ENCODE results near the gene TPSG1.
A peak's percentile ranks its signal among the peaks of the same experiment; 100 is the strongest.

TPSG1 gene

DNA sequence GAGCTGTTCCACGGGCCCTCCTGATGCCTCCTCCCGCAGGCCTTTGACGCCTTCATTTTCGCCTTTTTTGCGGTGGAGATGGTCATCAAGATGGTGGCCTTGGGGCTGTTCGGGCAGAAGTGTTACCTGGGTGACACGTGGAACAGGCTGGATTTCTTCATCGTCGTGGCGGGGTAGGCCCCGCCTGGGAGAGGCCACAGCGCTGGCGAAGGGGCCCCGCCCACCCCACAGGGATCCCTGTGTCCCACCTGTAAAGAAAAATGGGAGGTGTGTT is 29.7 kb downstream of the TPSG1 start:
- no peak for TF ChIP-seq EZH2phosphoT487 (conservative IDR thresholded peaks at IDR 0.05; ENCODE audit: low read length)
- TF ChIP-seq, protein P1, sequence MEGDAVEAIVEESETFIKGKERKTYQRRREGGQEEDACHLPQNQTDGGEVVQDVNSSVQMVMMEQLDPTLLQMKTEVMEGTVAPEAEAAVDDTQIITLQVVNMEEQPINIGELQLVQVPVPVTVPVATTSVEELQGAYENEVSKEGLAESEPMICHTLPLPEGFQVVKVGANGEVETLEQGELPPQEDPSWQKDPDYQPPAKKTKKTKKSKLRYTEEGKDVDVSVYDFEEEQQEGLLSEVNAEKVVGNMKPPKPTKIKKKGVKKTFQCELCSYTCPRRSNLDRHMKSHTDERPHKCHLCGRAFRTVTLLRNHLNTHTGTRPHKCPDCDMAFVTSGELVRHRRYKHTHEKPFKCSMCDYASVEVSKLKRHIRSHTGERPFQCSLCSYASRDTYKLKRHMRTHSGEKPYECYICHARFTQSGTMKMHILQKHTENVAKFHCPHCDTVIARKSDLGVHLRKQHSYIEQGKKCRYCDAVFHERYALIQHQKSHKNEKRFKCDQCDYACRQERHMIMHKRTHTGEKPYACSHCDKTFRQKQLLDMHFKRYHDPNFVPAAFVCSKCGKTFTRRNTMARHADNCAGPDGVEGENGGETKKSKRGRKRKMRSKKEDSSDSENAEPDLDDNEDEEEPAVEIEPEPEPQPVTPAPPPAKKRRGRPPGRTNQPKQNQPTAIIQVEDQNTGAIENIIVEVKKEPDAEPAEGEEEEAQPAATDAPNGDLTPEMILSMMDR (IDR thresholded peaks at IDR 0.05; ENCODE audit: insufficient read depth, low read length, poor library complexity, severe bottlenecking), result no peak
- no peak overlapping the region for H3K4me3 ChIP-seq (ENCODE audit: insufficient read depth, low read length, poor library complexity, severe bottlenecking)
- H3K4me2 ChIP-seq (ENCODE audit: low read depth, low read length, poor library complexity, severe bottlenecking), result no peak overlapping the region
- no peak overlapping the region for H3K27ac ChIP-seq (ENCODE audit: low read depth, low read length)
- H3K9me3 ChIP-seq (ENCODE audit: insufficient read depth, low read length), result no peaks in the 10 kb centered on the region
- no peaks in the 10 kb centered on the region for H3K79me2 ChIP-seq (ENCODE audit: insufficient read depth, low read length)
- no peaks in the 10 kb centered on the region for H4K20me1 ChIP-seq (ENCODE audit: low read depth, low read length)
- no peaks in the 10 kb centered on the region for H3F3A ChIP-seq (ENCODE audit: insufficient read depth)
- no peak overlapping the region for H2AFZ ChIP-seq (ENCODE audit: low read depth, low read length, severe bottlenecking)
- H3K36me3 ChIP-seq (ENCODE audit: low read length), result no peaks in the 10 kb centered on the region
- H3K9ac ChIP-seq (ENCODE audit: low read length), result no peak overlapping the region
- H3K27me3 ChIP-seq (ENCODE audit: low read length), result no peaks in the 10 kb centered on the region
- no peaks in the 10 kb centered on the region for H3K9me2 ChIP-seq (replicated peaks; ENCODE audit: insufficient read depth, low read length)

DNA sequence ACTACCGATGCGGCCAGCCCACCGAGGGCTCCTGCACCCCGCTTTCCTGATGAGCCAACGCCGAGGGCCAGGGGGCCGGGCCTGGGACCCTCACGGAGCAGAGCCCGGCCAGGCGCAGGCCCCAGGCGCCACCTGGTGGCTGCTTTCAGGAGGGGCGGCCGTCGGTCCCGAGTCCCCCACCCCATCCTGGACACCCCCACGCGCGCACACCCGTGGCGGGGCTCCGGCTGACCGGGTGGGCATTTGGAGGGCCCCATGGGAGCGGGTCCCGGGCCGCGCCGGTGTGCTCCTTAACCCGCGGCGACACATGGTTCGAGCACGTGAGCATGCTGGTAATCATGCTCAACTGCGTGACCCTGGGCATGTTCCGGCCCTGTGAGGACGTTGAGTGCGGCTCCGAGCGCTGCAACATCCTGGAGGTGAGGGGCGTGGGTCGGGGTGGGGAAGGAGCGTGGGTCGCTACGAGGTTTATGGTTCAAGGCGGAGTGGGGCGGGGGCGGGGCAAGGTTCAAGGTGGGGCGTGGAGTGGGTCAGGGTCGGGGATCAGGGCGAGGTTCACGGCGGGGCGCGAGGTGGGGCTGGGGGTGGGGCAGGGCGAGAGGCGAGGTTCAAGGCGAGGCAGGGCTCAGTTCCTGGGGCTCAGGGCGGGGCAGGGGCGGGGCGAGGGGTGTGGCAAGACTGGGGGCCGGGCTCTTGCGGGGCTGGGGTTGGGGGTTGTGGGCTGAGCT is 30.2 kb downstream of the TPSG1 start:
- H3K27ac ChIP-seq (ENCODE audit: low read depth, low read length), result no peak overlapping the region
- no peaks in the 10 kb centered on the region for H3F3A ChIP-seq (ENCODE audit: insufficient read depth)
- no peaks in the 10 kb centered on the region for H4K20me1 ChIP-seq (ENCODE audit: low read depth, low read length)

DNA sequence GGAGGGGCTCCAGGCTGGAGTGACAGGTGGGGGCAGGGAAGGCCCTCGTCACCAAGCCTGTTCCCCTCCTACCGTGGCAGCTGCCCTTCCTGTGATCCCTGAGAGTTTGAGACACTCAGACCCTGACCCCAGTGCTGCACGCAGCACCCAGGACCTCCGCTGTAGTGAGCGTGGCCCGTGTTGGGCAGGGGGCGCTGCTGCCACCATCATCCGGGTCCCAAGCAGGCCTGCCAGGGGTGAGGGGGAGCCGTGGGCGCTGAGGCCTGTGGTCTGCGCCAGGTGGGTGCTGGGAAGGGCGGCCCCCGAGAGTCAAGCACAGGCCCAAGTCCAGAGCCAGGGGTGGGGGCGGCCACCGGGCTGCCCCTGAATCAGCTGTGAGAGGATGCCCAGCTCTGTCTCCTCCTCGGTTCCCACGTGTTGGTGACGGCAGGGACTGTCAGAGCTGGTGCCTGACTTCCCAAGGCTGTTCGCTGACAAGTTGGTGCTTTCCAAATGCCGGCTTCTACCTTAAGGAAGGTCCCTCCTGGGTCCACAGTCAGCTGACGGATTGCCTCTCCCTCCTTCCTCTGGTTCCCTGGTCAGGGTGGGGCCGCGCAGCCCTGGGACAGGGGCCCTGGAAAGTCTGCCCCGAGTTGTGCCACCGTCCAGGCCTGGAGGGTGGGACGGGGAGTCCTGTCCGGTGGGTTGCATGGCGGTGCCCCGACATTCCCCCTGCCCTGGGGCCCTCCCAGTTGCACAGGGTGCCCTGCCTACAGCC is 31.1 kb downstream of the TPSG1 start:
- H3K4me2 ChIP-seq (ENCODE audit: low read depth, low read length, poor library complexity, severe bottlenecking), result no peak overlapping the region
- no peaks in the 10 kb centered on the region for H3K36me3 ChIP-seq (ENCODE audit: low read length)
- no peaks in the 10 kb centered on the region for H4K20me1 ChIP-seq (ENCODE audit: low read depth, low read length)
- H3K9me3 ChIP-seq (ENCODE audit: insufficient read depth, low read length), result no peaks in the 10 kb centered on the region
- H3K79me2 ChIP-seq (ENCODE audit: insufficient read depth, low read length), result no peaks in the 10 kb centered on the region
- H2AFZ ChIP-seq (ENCODE audit: low read depth, low read length, severe bottlenecking), result no peak overlapping the region
- no peaks in the 10 kb centered on the region for H3F3A ChIP-seq (ENCODE audit: insufficient read depth)
- H3K4me3 ChIP-seq (ENCODE audit: insufficient read depth, low read length, poor library complexity, severe bottlenecking), result no peak overlapping the region
- TF ChIP-seq EZH2phosphoT487 (conservative IDR thresholded peaks at IDR 0.05; ENCODE audit: low read length), result no peak
- TF ChIP-seq, protein P1 (IDR thresholded peaks at IDR 0.05; ENCODE audit: insufficient read depth, low read length, poor library complexity, severe bottlenecking), result no peak
- H3K9ac ChIP-seq (ENCODE audit: low read length), result no peak overlapping the region
- no peaks in the 10 kb centered on the region for H3K27me3 ChIP-seq (ENCODE audit: low read length)
- no peak overlapping the region for H3K27ac ChIP-seq (ENCODE audit: low read depth, low read length)
- H3K9me2 ChIP-seq (replicated peaks; ENCODE audit: insufficient read depth, low read length), result no peaks in the 10 kb centered on the region

More for the DNA sequence above, 30.2 kb downstream of the TPSG1 start:
- H2AFZ ChIP-seq (ENCODE audit: low read depth, low read length, severe bottlenecking), result no peak overlapping the region
- TF ChIP-seq, protein P1 (IDR thresholded peaks at IDR 0.05; ENCODE audit: insufficient read depth, low read length, poor library complexity, severe bottlenecking), result peak; percentile 72
- no peak for TF ChIP-seq EZH2phosphoT487 (conservative IDR thresholded peaks at IDR 0.05; ENCODE audit: low read length)
- H3K36me3 ChIP-seq (ENCODE audit: low read length), result no peaks in the 10 kb centered on the region
- H3K9me2 ChIP-seq (replicated peaks; ENCODE audit: insufficient read depth, low read length), result no peaks in the 10 kb centered on the region
- H3K9ac ChIP-seq (ENCODE audit: low read length), result no peak overlapping the region
- no peak overlapping the region for H3K4me2 ChIP-seq (ENCODE audit: low read depth, low read length, poor library complexity, severe bottlenecking)
- no peaks in the 10 kb centered on the region for H3K9me3 ChIP-seq (ENCODE audit: insufficient read depth, low read length)
- no peak overlapping the region for H3K4me3 ChIP-seq (ENCODE audit: insufficient read depth, low read length, poor library complexity, severe bottlenecking)
- no peaks in the 10 kb centered on the region for H3K27me3 ChIP-seq (ENCODE audit: low read length)
- no peaks in the 10 kb centered on the region for H3K79me2 ChIP-seq (ENCODE audit: insufficient read depth, low read length)

Measured in SU-DHL-6 (cell line).